K562 (cell line): ENCODE results near the gene C5orf22. TPM values are rescaled to one million over a fixed set of nuclear protein-coding genes. Genes with fewer than 3 reads are reported as not detected.

Experiments used
- ATAC-seq: fragments of 200-7000 bp; cut with Tn5 transposase; 3 replicates; pipeline ENCODE4 v1.9.1; 2020; ENCODE audit warnings: moderate library complexity
- BruUV-seq: library from RNA; stranded (reverse); fragments of 400-500 nt; replicated peaks from 2 replicates; lab custom pipeline; 2021; lab: Mats Ljungman, UMichigan
- CTCF ChIA-PET: fragments of 300-600 bp; formaldehyde crosslinking; extraction: SDS; loops from one replicate; lab custom pipeline; 2021; ENCODE audit warnings: low intra/inter-chr PET ratio; lab: Yijun Ruan, JAX
- POLR2A ChIA-PET: fragments of 300-600, 350-650 bp; sonication (Branson Sonifier 250); formaldehyde crosslinking; extraction: SDS; loops from one replicate; lab custom pipeline; 2021; ENCODE audit warnings: antibody characterized with exemption, inconsistent platforms; lab: Yijun Ruan, JAX
- DNase-seq, 4 experiments: peaks; one replicate each; pipeline versions ENCODE4 v3.0.0 to v3.0.0-alpha.2; 2011 to 2018; ENCODE audit warnings: low spot score in 3 of 4, mixed read lengths in 3 of 4; ENCODE audit errors: extremely low read depth in 1 of 4
- FAIRE-seq: peaks from 2 replicates; lab custom pipeline; 2011; peaks lifted over from hg19 to GRCh38; lab: Jason Lieb, UNC
- H2AFZ ChIP-seq: 2 replicates; pipeline ENCODE4 v1.6.0; 2011; ENCODE audit warnings: low read depth, low read length, control low read depth, inconsistent platforms
- H3K27ac ChIP-seq: fragments of 200-600 bp; 3 replicates; pipeline ENCODE4 v1.8.0; 2011; ENCODE audit warnings: low read depth, mild to moderate bottlenecking, control low read depth, inconsistent platforms, low read length, moderate library complexity, mixed read lengths; ENCODE audit errors: extremely low read depth
- H3K27me3 ChIP-seq, 2 experiments: fragments of 300-600 bp in 1 of 2; 2 replicates in 1 of 2; 3 replicates in 1 of 2; pipeline versions ENCODE4 v1.6.0 to v1.8.0; 2011; ENCODE audit warnings: inconsistent platforms in 2 of 2, low read length in 2 of 2, mild to moderate bottlenecking in 1 of 2, mixed read lengths in 1 of 2, moderate library complexity in 1 of 2; ENCODE audit not compliant: control insufficient read depth in 2 of 2, insufficient read depth in 2 of 2
- H3K36me3 ChIP-seq: fragments of 300-600 bp; 3 replicates; pipeline ENCODE4 v1.8.0; 2011; ENCODE audit warnings: mild to moderate bottlenecking, low read length, inconsistent platforms; ENCODE audit not compliant: control insufficient read depth, insufficient read depth
- H3K4me1 ChIP-seq, 2 experiments: fragments of 200-600 bp in 1 of 2; replicated peaks in 1 of 2; 2 replicates in 1 of 2; 3 replicates in 1 of 2; pipeline versions ENCODE4 v1.5.1 to v1.8.0; 2011; ENCODE audit warnings: inconsistent platforms in 2 of 2, low read length in 2 of 2, mild to moderate bottlenecking in 1 of 2, mixed read lengths in 1 of 2, moderate library complexity in 1 of 2; ENCODE audit not compliant: control insufficient read depth in 2 of 2, insufficient read depth in 2 of 2
- H3K4me2 ChIP-seq: 2 replicates; pipeline ENCODE4 v1.6.1; 2011; ENCODE audit warnings: low read length, control low read depth, inconsistent platforms, mixed read lengths; ENCODE audit not compliant: insufficient read depth
- H3K4me3 ChIP-seq: fragments of 200-600 bp; sonication (generic), shearing (Covaris generic); 2 replicates; pipeline ENCODE4 v1.5.1; 2016; ENCODE audit warnings: control low read depth, inconsistent platforms
- H3K79me2 ChIP-seq: fragments of 200-600 bp; 3 replicates; pipeline ENCODE4 v1.8.0; 2011; ENCODE audit warnings: low read length, inconsistent platforms; ENCODE audit not compliant: control insufficient read depth, insufficient read depth
- H3K9ac ChIP-seq, 2 experiments: 2 replicates each; pipeline versions ENCODE4 v1.6.0 to v1.6.1; 2011; ENCODE audit warnings: low read depth in 2 of 2, low read length in 2 of 2, control low read depth in 1 of 2, inconsistent platforms in 1 of 2, mild to moderate bottlenecking in 1 of 2, mixed read lengths in 1 of 2; ENCODE audit not compliant: insufficient read depth in 1 of 2
- H3K9me1 ChIP-seq: one replicate; pipeline ENCODE4 v1.6.0; 2011; ENCODE audit warnings: inconsistent platforms, mild to moderate bottlenecking, low read length, moderate library complexity; ENCODE audit not compliant: control insufficient read depth, insufficient read depth
- H3K9me3 ChIP-seq: replicated peaks from 2 replicates; pipeline ENCODE4 v1.5.1; 2011; ENCODE audit warnings: low read depth, low read length, inconsistent platforms; ENCODE audit not compliant: control insufficient read depth, insufficient read depth
- H4K20me1 ChIP-seq: replicated peaks from 2 replicates; pipeline ENCODE4 v1.6.1; 2011; ENCODE audit warnings: low read length, inconsistent platforms, mixed read lengths; ENCODE audit not compliant: control insufficient read depth, insufficient read depth
- ATF1 ChIP-seq, 2 experiments: fragments of 450-650 bp in 1 of 2; IDR thresholded peaks; 2 replicates each; pipeline ENCODE4 v1.6.1; 2016; ENCODE audit warnings: missing compliant biosample characterization in 1 of 2, missing genetic modification characterization in 1 of 2
- BRCA1 ChIP-seq, 2 experiments: fragments of 450-650 bp in 1 of 2; sonication (generic) in 1 of 2; formaldehyde crosslinking in 1 of 2; IDR thresholded peaks; 2 replicates each; pipeline versions ENCODE4 v1.5.0 to v1.6.1; 2017 to 2020; ENCODE audit warnings: mild to moderate bottlenecking in 1 of 2, missing genetic modification reagents in 1 of 2
- HCFC1 ChIP-seq: IDR thresholded peaks from 2 replicates; pipeline ENCODE4 v1.6.1; 2012; ENCODE audit warnings: low read depth, low read length, improper control_type of control experiment
- HDAC6 ChIP-seq: IDR thresholded peaks from 2 replicates; pipeline ENCODE4 v1.6.1; 2012; ENCODE audit warnings: low read depth, mild to moderate bottlenecking, control low read depth, inconsistent platforms, low read length, moderate library complexity
- HNRNPH1 ChIP-seq: fragments of 200-400 bp; formaldehyde crosslinking; optimal IDR thresholded peaks from 2 replicates; pipeline ENCODE3; 2017; ENCODE audit warnings: low read depth, mild to moderate bottlenecking, low read length, moderate library complexity
- JUND ChIP-seq, 2 experiments: IDR thresholded peaks; 2 replicates in 1 of 2; 3 replicates in 1 of 2; pipeline ENCODE4 v1.6.1; 2011; ENCODE audit warnings: borderline replicate concordance in 2 of 2, low read depth in 2 of 2, low read length in 2 of 2, improper control_type of control experiment in 1 of 2, missing biosample characterization in 1 of 2, missing genetic modification characterization in 1 of 2, missing genetic modification reagents in 1 of 2
- MEF2A ChIP-seq: IDR thresholded peaks from 2 replicates; pipeline ENCODE4 v1.6.1; 2011; ENCODE audit warnings: low read depth, mild to moderate bottlenecking, low read length, moderate library complexity; ENCODE audit not compliant: control insufficient read depth
- NFRKB ChIP-seq: fragments of 450-650 bp; IDR thresholded peaks from 2 replicates; pipeline ENCODE4 v1.6.1; 2016; ENCODE audit warnings: low read depth
- PHF20 ChIP-seq: fragments of 450-650 bp; IDR thresholded peaks from 2 replicates; pipeline ENCODE4 v1.6.1; 2018; ENCODE audit not compliant: partially characterized antibody
- SMARCE1 ChIP-seq: fragments of 450-650 bp; IDR thresholded peaks from 2 replicates; pipeline ENCODE4 v1.7.1; 2016; ENCODE audit warnings: mild to moderate bottlenecking
- SMC3 ChIP-seq: conservative IDR thresholded peaks from 2 replicates; pipeline ENCODE4 v1.6.1; 2011; ENCODE audit warnings: low read depth, low read length, improper control_type of control experiment; ENCODE audit not compliant: insufficient read depth
- SPI1 ChIP-seq: IDR thresholded peaks from 2 replicates; pipeline ENCODE4 v1.6.1; 2011; ENCODE audit warnings: low read depth, low read length, control low read depth, borderline replicate concordance
- TBP ChIP-seq: optimal IDR thresholded peaks from 2 replicates; pipeline ENCODE3; 2011; ENCODE audit warnings: low read depth, low read length, improper control_type of control experiment
- ZNF232 ChIP-seq: sonication (generic); formaldehyde crosslinking; IDR thresholded peaks from 2 replicates; pipeline ENCODE4 v1.8.0; 2022; ENCODE audit warnings: mild to moderate bottlenecking, missing genetic modification reagents
- ZNF445 ChIP-seq: fragments of 250-450 bp; sonication (Bioruptor Pico); IDR thresholded peaks from 2 replicates; pipeline ENCODE4 v1.4.0; 2020; ENCODE audit warnings: low read depth, mild to moderate bottlenecking, moderate library complexity
- WGBS: fragments of 100-300 bp; shearing (Covaris generic); methylation state at CpG from one replicate; pipeline ENCODE4 v1.1.6; 2016; ENCODE audit warnings: low coverage, mixed read lengths; ENCODE audit not compliant: insufficient coverage; ENCODE audit errors: missing lambda C conversion rate; 5-methylcytosine and 5-hydroxymethylcytosine counted together
- in situ Hi-C: fragments of 300-500 bp; cut with MboI; formaldehyde crosslinking; loops from 4 replicates; pipeline ENCODE4 v1.15.0; 2018; ENCODE audit warnings: inconsistent platforms, mixed read lengths
- intact Hi-C: fragments of 100-400 bp; cut with micrococcal nuclease; formaldehyde crosslinking; loops from 2 replicates; pipeline ENCODE4 v1.14.2; 2022
- polyA plus RNA-seq, 8 experiments: library from polyadenylated mRNA; depleted of rRNA in 4 of 8; stranded (reverse) in 5 of 8; unstranded in 3 of 8; fragments of >200 nt; fragmentation: Nextera tagmentation in 2 of 8; fragmentation: Illumina TruSeq in 1 of 8; extraction: Ambion mirVana in 2 of 8; extraction: Trizol in 1 of 8; gene quantifications; 2 replicates each; pipeline versions ENCODE4 v1.2.1 to v1.2.3, GENCODE V29; 2011 to 2014; ENCODE audit warnings: inconsistent platforms in 1 of 8, missing spikeins in 1 of 8
- total RNA-seq, 7 experiments: library from RNA; depleted of rRNA in 6 of 7; stranded (reverse); fragments of >200 nt in 6 of 7; fragmentation: Illumina TruSeq in 2 of 7; extraction: Trizol in 2 of 7; gene quantifications; 2 replicates each; pipeline versions ENCODE4 v1.2.1 to v1.2.3, GENCODE V29; 2011 to 2021; ENCODE audit warnings: low replicate concordance in 1 of 7
- TF ChIP-seq, protein P1 (sequence below): IDR thresholded peaks from 2 replicates; pipeline ENCODE4 v1.6.1; 2011; ENCODE audit not compliant: insufficient read length; ENCODE audit errors: extremely low read depth

The C5orf22 gene
- total and polyA plus RNA-seq, 9 of the 15 experiments (the other 6 are each of a cell fraction or from before 2014, with no cell fraction given): 22.7 to 56.7 (median 39.3) TPM

DNA sequence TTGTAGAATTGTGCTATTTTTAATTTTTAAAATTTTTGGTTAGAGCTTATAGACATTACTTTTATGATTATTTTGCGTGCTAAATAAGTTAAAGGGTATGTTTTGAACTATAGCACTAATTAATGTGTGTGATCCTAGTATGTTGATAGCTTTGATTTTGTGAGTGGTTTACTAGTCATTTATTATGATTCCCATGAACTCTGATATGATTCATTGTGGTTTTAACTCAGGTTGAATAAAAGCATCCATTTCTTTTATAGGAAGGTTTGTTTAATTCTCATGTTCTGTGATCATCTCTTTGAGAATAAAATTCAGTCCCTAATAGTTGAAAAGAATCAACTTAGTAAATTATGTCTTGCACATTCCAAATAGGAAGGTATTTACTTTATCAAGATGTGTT lies 22.5 kb downstream of the C5orf22 start:
- CTCF ChIA-PET: no interaction called here
- TF ChIP-seq ATF1 (CRISPR knock-in tag; IDR thresholded peaks at IDR 0.05) (no peak), ATF1 (tag; IDR thresholded peaks at IDR 0.05) (no peak), SMC3 (no peak), SMARCE1 (no peak), TBP (no peak), MEF2A (no peak), BRCA1 (IDR thresholded peaks at IDR 0.05) (no peak), BRCA1 (CRISPR knock-in tag; IDR thresholded peaks at IDR 0.05) (no peak), HNRNPH1 (no peak), HDAC6 (no peak), JUND (IDR thresholded peaks at IDR 0.05; ENCODE audit: borderline replicate concordance, low read depth, low read length) (no peak), JUND (tag; IDR thresholded peaks at IDR 0.05; ENCODE audit: borderline replicate concordance, low read depth, low read length) (no peak), NFRKB (no peak), PHF20 (no peak), ZNF232 (CRISPR knock-in tag) (no peak), ZNF445 (CRISPR knock-in tag) (no peak), HCFC1 (no peak), SPI1 (no peak)
- TF ChIP-seq, protein P1, sequence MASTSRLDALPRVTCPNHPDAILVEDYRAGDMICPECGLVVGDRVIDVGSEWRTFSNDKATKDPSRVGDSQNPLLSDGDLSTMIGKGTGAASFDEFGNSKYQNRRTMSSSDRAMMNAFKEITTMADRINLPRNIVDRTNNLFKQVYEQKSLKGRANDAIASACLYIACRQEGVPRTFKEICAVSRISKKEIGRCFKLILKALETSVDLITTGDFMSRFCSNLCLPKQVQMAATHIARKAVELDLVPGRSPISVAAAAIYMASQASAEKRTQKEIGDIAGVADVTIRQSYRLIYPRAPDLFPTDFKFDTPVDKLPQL: no peak
- H3K4me1 ChIP-seq: no peaks in the 10 kb centered on the region
- H3K9me1 ChIP-seq: no peaks in the 10 kb centered on the region
- intact Hi-C loops: no loop called here
- no peaks in the 10 kb centered on the region for H3K9me3 ChIP-seq
- no peak overlapping the region for H3K4me2 ChIP-seq
- in situ Hi-C loops: no loop called here
- no peak overlapping the region for H3K9ac ChIP-seq
- WGBS: 95% methylated on average over 1 of the region's 1 CpG
- POLR2A ChIA-PET: interaction anchor here (1.0 kb wide), 1 partner anchor 10 kb away, joined by 3 read pairs; no protein-coding TSS in a partner anchor
- DNase-seq (no peak), FAIRE-seq (no peak), ATAC-seq (no peak)
- no TSS peak for BruUV-seq
- no peak overlapping the region for H2AFZ ChIP-seq
- H3K27me3 ChIP-seq: no peaks in the 10 kb centered on the region
- no peaks in the 10 kb centered on the region for H3K79me2 ChIP-seq
- peaks cover 56% of the 10 kb centered on the region for H3K36me3 ChIP-seq
- H4K20me1 ChIP-seq: no peaks in the 10 kb centered on the region
- no peak overlapping the region for H3K4me3 ChIP-seq
- no peak overlapping the region for H3K27ac ChIP-seq
